Stimulated activated effector memory CD8-positive, alpha-beta T cell treated with anti-CD3 and anti-CD28 coated beads, Interleukin-12 subunit alpha, Interleukin-12 subunit beta, amount 100 ng/mL, for 72 hours (primary cell): ENCODE data around the gene ACTRT3.
A peak's percentile ranks its signal among the peaks of the same experiment; 100 is the strongest.

ENCODE experiments used
- ATAC-seq: fragments of 150-1000 bp; cut with Tn5 transposase; 2 replicates; pipeline ENCODE4 v1.10.0; 2021
- DNase-seq, 2 donors: peaks; one replicate each; pipeline ENCODE4 v3.0.0; 2021 to 2022; ENCODE audit warnings: low spot score in 2 of 2
- H3K27ac Mint-ChIP-seq: one replicate; pipeline ENCODE4 v1.8.0; 2022; ENCODE audit warnings: mild to moderate bottlenecking, mixed read lengths
- H3K36me3 Mint-ChIP-seq: one replicate; pipeline ENCODE4 v1.8.0; 2022; ENCODE audit warnings: mild to moderate bottlenecking, mixed read lengths
- H3K4me1 Mint-ChIP-seq: one replicate; pipeline ENCODE4 v1.8.0; 2022; ENCODE audit warnings: mixed read lengths
- H3K4me3 Mint-ChIP-seq: one replicate; pipeline ENCODE4 v1.8.0; 2022; ENCODE audit warnings: mild to moderate bottlenecking, mixed read lengths
- H3K9me3 Mint-ChIP-seq: one replicate; pipeline ENCODE4 v1.8.0; 2022; ENCODE audit warnings: mixed read lengths

The ACTRT3 gene

DNA sequence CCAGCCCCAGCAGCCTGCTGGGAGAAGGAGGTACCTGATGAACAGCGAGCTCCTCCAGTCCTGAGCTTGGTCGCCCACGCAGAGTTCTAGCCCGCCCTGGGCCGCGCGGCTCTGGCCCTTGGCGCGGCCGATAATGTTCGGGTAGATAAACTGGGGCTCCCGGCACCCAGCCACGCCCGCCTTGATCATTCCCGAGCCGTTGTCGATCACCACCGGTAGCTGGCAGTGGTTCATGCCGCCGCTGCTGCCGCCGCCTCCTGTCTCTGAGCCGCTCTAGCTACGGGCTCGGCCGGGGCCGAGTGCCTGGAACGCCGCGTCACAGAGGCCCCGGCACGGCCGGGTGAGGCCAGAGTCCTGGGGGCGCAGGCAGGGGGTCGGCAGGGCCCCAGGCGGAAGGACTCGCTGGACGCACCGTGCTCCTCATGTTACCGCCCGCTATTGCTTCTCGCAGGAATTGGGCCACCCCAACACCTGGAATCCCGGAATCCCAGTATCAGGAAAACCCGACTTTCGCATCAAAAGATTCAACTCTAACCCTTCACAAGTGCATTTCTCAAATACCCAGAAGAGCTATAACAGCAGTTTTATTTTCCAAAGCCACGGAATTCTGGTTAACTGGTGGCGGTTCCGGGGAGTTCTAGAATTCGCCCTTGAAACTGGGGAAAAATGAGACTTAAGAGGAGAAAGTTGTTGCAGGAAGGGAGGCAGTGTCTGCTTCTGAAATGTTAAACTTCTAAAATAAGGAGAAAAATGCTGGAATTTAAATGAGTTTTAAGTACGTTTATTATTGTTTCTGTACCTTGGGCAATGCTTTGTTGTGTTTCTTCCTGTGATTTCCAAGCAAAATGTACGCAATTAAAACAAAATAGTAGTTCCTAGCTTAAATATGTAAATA is at the start of gene ACTRT3:
TSS of gene ACTRT3 (minus strand) at position 275 of the 895 bp plus-strand sequence. CDS start at position 234, 41 bp downstream.
- Mint-ChIP-seq H3K4me1 (peaks cover 33% of the 10 kb centered on the region), H3K4me3 (peak within 1 kb of the TSS; percentile 77), H3K36me3 (peaks cover 44% of the 10 kb centered on the region), H3K27ac (peak within 1 kb of the TSS; percentile 88), H3K9me3 (no peaks in the 10 kb centered on the region)
- peak; percentile 49 to 81 for DNase-seq
- peak; percentile 52 for ATAC-seq

GRCh38 chr3:169818316-169818715 is 49.0 kb upstream of the ACTRT3 start:
- no peak for DNase-seq
- Mint-ChIP-seq H3K4me1 (peaks cover 14% of the 10 kb centered on the region), H3K27ac (no peak overlapping the region), H3K4me3 (no peak overlapping the region), H3K36me3 (peaks cover 5% of the 10 kb centered on the region), H3K9me3 (peaks cover 8% of the 10 kb centered on the region)
- no peak for ATAC-seq

GRCh38 chr3:169815590-169816150 is 46.3 kb upstream of the ACTRT3 start:
- DNase-seq: no peak
- peaks cover 5% of the 10 kb centered on the region for H3K36me3 Mint-ChIP-seq
- peaks cover 24% of the 10 kb centered on the region for H3K4me1 Mint-ChIP-seq

GRCh38 chr3:169813757-169814517 is 44.6 kb upstream of the ACTRT3 start:
- peaks cover 8% of the 10 kb centered on the region for H3K9me3 Mint-ChIP-seq
- DNase-seq (peak; percentile 42 to 82), ATAC-seq (peak; percentile 90)
- H3K4me3 Mint-ChIP-seq: peak overlapping the region; percentile 77
- H3K4me1 Mint-ChIP-seq: peaks cover 24% of the 10 kb centered on the region
- peaks cover 5% of the 10 kb centered on the region for H3K36me3 Mint-ChIP-seq
- peak overlapping the region; percentile 67 for H3K27ac Mint-ChIP-seq

More at GRCh38 chr3:169815590-169816150, 46.3 kb upstream of the ACTRT3 start:
- no peak overlapping the region for H3K27ac Mint-ChIP-seq
- no peak for ATAC-seq
- H3K9me3 Mint-ChIP-seq: peaks cover 8% of the 10 kb centered on the region
- no peak overlapping the region for H3K4me3 Mint-ChIP-seq

GRCh38 chr3:169813278-169813677 is 43.9 kb upstream of the ACTRT3 start:
- ATAC-seq (no peak), DNase-seq (no peak)
- H3K4me1 Mint-ChIP-seq: peaks cover 24% of the 10 kb centered on the region

DNA sequence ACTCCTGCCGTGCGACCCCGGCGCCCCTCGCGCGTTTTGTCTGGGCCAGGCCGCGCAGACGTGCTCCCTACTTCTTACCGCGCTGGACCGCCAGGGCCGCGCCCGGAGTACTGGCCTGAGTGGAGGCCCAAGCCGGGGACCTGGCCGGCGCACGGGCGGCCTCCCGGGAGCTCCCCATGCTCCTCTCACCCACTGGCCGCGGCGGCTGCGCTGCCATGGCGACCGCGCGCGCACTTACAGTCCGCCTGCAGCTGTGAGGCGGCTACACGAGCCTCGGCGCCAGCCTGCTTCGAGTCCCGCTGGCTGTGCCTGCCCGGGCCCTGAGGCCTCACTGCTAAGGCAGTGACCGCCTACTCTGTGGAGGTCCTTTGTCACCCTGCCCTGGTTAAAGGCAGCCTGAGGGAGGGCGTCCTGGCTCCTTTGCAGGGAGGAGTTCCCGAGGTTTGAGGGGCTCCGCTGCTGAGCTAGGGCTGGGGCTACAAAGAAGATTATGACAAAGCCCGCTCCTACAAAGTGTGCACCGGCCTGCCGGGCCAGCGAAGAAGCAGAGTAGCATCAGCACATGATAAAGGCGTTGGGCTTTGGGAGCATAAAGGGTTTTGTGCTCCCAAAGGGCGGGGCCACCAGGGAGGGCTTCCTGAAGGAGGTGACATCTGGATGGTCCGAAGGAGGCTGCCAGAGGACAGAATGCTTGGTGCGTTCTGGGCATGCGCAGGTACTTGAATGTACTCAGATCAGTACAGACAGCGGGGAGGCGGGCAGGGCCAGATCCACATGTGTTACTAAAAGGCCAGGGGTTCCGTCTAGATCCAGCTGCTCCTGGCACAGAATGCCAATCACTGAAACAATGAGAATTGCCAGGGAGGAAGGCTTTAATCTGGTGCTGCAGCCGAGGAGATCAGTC is 43.2 kb upstream of the ACTRT3 start, which contains the start of the genes LRRC34 and LRRIQ4:
TSS of gene LRRC34 (minus strand) at position 573 of the 904 bp plus-strand sequence. CDS start at position 217, 356 bp downstream.
TSS of gene LRRIQ4 (plus strand) at position 539 of the 904 bp plus-strand sequence. CDS start 9,052 bp downstream, outside the sequence.
- Mint-ChIP-seq H3K4me1 (peaks cover 24% of the 10 kb centered on the region), H3K9me3 (peaks cover 8% of the 10 kb centered on the region), H3K36me3 (peaks cover 5% of the 10 kb centered on the region), H3K4me3 (peak within 1 kb of the TSS; percentile 77), H3K27ac (peak within 1 kb of the TSS; percentile 80)
- ATAC-seq (peak; percentile 83), DNase-seq (peak; percentile 57 to 85)

More at GRCh38 chr3:169813278-169813677, 43.9 kb upstream of the ACTRT3 start:
- Mint-ChIP-seq H3K27ac (peak overlapping the region; percentile 80), H3K4me3 (peak overlapping the region; percentile 77), H3K9me3 (peaks cover 8% of the 10 kb centered on the region), H3K36me3 (peaks cover 5% of the 10 kb centered on the region)

DNA sequence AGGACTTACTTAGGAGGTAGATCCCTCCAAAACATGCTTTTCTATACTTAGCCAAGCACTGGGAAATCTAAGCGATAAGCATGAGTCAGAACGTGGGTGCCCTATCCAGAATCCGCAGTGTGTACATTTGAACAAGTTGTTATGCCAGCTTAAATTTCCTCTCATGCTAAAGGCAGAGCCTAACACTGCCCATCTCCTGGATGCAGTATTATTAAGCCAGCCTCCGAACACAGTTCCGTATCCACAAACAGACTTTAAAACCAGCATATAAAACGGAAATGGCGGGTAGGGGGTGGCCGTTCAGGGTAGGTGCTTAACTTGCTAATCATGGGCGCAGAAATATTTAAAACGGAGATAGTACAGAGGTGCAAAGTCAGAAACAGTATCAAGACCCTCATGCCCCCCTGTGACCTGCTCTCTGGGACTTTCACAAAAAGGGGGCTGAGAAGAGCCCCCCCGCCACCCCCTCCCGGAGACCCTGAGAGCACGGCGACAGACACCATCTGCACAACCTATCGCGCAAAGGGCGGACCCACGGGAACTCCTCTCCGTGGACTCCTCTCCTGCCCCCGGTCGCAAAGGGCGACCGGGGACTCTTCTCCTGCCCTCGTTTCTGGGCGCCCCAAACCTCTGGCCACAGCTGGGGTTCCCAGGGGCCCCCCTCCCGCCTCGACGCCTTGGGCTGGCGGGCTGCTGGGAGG is 42.4 kb upstream of the ACTRT3 start:
- ATAC-seq: peak; percentile 6
- Mint-ChIP-seq H3K27ac (no peak overlapping the region), H3K4me1 (peaks cover 24% of the 10 kb centered on the region), H3K9me3 (peaks cover 8% of the 10 kb centered on the region), H3K4me3 (peak overlapping the region; percentile 77), H3K36me3 (peaks cover 5% of the 10 kb centered on the region)
- no peak for DNase-seq

DNA sequence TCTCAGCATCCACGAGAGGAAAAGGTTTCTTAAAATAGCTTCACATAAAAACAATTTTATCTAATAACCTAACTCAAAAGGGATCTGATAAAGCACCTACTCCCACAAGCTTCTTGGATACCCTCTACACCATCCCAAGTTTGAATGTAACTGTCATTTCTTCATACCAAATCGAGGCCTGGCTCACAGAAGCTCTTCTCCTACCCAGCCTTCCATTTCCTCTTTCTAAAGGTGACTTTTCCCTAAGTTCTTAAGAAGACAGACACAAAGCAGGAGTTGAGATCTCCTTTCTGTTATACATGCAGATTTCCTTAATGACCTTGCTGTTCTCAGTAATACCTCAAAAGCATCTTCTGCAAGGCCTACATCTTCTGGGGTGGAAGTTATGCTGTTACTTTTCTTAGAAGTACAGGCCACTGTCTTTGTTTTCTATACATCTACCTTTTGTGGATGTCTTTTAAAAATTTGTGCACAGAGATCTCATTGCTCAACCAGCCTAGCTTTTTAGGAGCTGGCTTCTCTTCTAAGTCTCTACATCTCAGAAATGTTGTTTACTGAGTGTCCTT is 40.0 kb upstream of the ACTRT3 start:
- DNase-seq: no peak
- H3K27ac Mint-ChIP-seq: no peak overlapping the region
- no peaks in the 10 kb centered on the region for H3K9me3 Mint-ChIP-seq
- H3K36me3 Mint-ChIP-seq: peaks cover 5% of the 10 kb centered on the region
- H3K4me1 Mint-ChIP-seq: peaks cover 20% of the 10 kb centered on the region
- H3K4me3 Mint-ChIP-seq: no peak overlapping the region
- no peak for ATAC-seq

- no peak overlapping the region for H3K27ac Mint-ChIP-seq
- H3K4me1 Mint-ChIP-seq: no peaks in the 10 kb centered on the region
- H3K36me3 Mint-ChIP-seq: no peaks in the 10 kb centered on the region
- ATAC-seq: no peak
- no peak overlapping the region for H3K4me3 Mint-ChIP-seq
- H3K9me3 Mint-ChIP-seq: no peaks in the 10 kb centered on the region
- no peak for DNase-seq
These were observed 35.3 kb upstream of the ACTRT3 start for GRCh38 chr3:169804681-169805080.

DNA sequence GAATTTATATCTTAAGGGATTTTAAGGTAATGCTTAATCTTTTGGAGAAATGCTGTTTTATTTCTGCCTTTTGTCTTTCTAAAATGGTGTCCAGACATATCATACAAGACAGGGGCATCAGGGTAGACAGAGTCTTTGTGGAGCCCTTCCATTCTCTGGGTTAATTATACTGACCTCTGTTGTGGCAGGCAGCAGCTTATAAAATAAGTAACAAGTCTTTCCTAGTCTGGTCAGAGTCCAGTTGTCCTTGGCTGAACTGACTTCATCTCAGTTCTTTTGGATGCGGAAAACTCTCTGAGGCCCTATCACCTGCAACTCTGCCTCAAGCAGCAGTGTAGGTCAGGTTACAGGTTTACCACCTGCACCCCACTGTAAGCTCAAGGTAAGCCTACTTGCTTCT is 23.0 kb upstream of the ACTRT3 start:
- no peak overlapping the region for H3K4me3 Mint-ChIP-seq
- DNase-seq: no peak
- no peak overlapping the region for H3K27ac Mint-ChIP-seq
- H3K9me3 Mint-ChIP-seq: no peaks in the 10 kb centered on the region
- no peak for ATAC-seq
- H3K36me3 Mint-ChIP-seq: peaks cover 39% of the 10 kb centered on the region
- peaks cover 6% of the 10 kb centered on the region for H3K4me1 Mint-ChIP-seq

DNA sequence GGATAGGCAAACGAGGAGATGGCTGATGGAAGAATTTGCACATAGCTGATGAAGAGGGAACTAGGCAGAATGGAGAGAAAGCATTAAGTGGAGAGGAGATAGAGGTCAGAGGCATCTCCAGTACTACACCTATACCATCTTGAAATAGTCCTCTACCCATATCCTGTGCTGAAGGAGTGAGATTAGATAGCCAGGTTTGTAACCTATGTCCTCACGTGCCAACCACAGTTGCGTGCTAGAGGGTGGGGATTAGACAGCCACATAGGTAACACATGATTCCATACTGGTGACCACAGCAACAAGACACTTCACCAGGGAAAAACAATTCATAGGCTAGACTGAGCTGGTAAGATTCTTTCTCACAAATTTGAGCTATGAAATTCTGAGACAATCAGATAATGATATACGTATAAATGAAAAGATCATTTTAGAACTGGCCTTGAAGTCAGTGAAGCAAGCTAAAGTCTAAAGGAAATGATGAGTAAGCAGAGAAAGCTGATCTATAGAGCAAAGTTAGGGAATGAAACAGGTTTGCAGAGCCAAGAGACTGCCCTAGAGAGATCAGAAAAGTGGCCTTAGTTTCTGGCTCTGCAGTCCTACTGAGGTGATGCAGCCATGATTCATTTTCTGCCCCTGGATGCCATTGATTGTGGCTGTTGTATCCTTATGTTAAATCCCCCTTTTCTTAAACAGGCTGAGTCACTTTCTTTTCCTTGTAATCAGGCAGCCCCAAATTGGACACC is 21.5 kb upstream of the ACTRT3 start:
- H3K4me3 Mint-ChIP-seq: no peak overlapping the region
- no peak overlapping the region for H3K27ac Mint-ChIP-seq
- no peak for DNase-seq

DNA sequence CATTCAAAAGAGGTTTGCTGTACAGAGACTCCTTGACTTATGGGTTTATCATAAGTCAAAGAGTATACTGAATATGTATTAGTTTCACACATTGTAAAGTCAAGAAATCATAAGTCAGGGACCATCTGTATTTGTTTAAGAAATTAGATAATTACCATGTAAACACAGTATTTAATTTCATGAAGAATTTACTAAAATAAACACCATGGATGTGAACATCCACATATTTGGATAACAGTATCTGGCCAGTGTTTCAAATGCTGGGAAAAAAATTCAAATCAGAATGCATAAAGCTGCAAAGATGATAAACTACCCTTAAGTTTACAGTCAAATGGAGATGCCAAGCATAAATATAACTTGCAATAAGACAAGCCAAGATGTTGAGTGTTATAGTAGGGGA is 20.9 kb upstream of the ACTRT3 start:
- Mint-ChIP-seq H3K36me3 (peaks cover 60% of the 10 kb centered on the region), H3K4me1 (peaks cover 6% of the 10 kb centered on the region), H3K9me3 (no peaks in the 10 kb centered on the region), H3K27ac (no peak overlapping the region), H3K4me3 (no peak overlapping the region)
- ATAC-seq (no peak), DNase-seq (no peak)

More for the DNA sequence above, 21.5 kb upstream of the ACTRT3 start:
- Mint-ChIP-seq H3K9me3 (no peaks in the 10 kb centered on the region), H3K36me3 (peaks cover 54% of the 10 kb centered on the region), H3K4me1 (peaks cover 6% of the 10 kb centered on the region)
- no peak for ATAC-seq

- no peaks in the 10 kb centered on the region for H3K9me3 Mint-ChIP-seq
- H3K4me3 Mint-ChIP-seq: no peak overlapping the region
- no peak for DNase-seq
These were observed 18.4 kb upstream of the ACTRT3 start for GRCh38 chr3:169787791-169788190.

More at GRCh38 chr3:169787791-169788190, 18.4 kb upstream of the ACTRT3 start:
- H3K27ac Mint-ChIP-seq: no peak overlapping the region
- H3K36me3 Mint-ChIP-seq: peaks cover 85% of the 10 kb centered on the region
- no peak for ATAC-seq
- H3K4me1 Mint-ChIP-seq: peaks cover 6% of the 10 kb centered on the region
